CD4-positive, alpha-beta T cell treated with Interferon gamma for 1 hour (primary cell): ENCODE results near the gene GNA14.
"Not testable (repeated sequence)": the region's sequence is repeated elsewhere in the genome, so short reads cannot be mapped to it uniquely, and the experiment has no call there.

ENCODE experiments used
- DNase-seq: peaks from one replicate; pipeline ENCODE4 v3.0.0-alpha.2; 2020

GNA14 gene

GRCh38 chr9:77486463-77486862 lies 161.7 kb downstream of the GNA14 start:
- DNase-seq: no peak

GRCh38 chr9:77475641-77476473 lies 172.3 kb downstream of the GNA14 start:
- peak; percentile 15 for DNase-seq

DNA sequence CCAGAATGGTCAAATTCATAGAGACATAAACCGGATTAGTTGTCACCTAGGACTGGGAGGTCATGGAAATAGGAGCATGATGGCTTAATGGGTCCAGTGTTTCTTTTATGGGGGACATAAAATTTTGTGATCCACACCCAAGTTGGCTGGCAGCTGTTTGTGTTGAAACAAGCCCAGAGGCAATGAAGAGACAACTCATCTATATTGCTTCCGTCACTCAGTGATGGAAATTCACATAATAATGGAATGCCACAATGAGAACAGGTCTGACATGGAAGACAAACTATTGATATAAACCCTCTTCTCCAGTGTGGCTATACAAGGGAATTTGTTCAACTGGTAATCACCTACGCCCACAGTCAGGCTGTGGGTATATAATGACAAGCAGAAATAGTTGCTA lies 173.2 kb downstream of the GNA14 start:
- DNase-seq: no peak

DNA sequence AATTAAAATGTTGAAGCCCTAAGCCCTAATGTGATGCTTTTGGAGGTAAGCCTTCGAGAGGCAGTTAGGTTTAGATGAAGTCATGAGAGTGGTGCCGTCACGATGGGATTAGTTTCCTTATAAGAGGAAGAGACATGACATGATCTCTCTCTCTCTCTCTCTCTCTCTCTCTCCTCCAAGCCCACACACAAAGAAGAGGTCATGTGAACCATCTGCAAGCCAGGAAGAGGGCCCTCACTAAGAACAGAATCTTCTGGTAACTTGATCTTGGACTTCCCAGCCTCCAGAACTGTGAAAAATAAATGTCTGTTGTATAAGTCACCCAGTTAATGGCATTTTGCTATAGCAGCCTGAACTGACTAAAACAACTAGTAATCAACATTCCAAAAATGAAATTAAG lies 175.5 kb downstream of the GNA14 start:
- DNase-seq: no peak

- no peak for DNase-seq
Observed at GRCh38 chr9:77471572-77471971, 176.6 kb downstream of the GNA14 start.

GRCh38 chr9:77469515-77470231 lies 178.4 kb downstream of the GNA14 start:
- DNase-seq: no peak

GRCh38 chr9:77464661-77465060 lies 183.5 kb downstream of the GNA14 start:
- no peak for DNase-seq

DNA sequence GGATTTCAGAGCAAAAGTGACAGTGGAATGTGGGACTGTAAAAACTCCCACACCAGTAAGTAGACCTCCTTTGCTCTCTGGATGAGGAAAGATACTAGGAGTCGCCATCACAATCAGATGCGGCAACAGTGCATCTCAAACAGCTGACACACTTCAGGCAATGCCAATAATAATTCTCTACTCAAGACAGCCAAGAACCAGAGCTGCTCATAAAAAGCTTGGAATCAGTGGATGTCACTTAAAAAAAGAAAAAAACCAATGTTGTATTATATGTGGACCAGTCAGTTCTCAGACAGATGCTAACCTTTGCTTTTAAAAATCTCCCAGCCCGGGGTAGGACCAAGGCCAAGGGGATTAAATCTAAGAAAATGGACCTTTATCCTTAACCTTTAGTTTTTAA lies 185.0 kb downstream of the GNA14 start:
- no peak for DNase-seq

GRCh38 chr9:77462066-77462465 lies 186.1 kb downstream of the GNA14 start:
- no peak for DNase-seq

DNA sequence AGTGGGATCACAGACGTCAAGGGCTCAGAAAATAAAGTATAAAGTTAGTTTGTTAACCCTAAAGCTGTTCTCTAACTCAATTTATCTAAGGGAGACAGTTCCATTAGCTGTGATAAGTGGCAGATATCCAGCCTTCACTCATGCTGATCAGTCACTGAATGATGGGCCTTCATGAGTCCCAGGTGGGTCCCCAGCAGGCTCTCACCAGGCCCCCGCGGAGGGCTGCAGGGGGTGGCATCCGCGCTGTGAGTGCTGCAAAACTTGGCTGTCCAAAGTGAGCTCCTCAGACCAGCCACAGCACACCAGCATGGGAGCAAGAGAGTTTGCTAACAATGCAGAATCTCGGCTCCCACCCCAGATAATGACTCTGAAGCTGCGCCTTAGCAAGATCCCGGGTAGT lies 187.2 kb downstream of the GNA14 start:
- no peak for DNase-seq

DNA sequence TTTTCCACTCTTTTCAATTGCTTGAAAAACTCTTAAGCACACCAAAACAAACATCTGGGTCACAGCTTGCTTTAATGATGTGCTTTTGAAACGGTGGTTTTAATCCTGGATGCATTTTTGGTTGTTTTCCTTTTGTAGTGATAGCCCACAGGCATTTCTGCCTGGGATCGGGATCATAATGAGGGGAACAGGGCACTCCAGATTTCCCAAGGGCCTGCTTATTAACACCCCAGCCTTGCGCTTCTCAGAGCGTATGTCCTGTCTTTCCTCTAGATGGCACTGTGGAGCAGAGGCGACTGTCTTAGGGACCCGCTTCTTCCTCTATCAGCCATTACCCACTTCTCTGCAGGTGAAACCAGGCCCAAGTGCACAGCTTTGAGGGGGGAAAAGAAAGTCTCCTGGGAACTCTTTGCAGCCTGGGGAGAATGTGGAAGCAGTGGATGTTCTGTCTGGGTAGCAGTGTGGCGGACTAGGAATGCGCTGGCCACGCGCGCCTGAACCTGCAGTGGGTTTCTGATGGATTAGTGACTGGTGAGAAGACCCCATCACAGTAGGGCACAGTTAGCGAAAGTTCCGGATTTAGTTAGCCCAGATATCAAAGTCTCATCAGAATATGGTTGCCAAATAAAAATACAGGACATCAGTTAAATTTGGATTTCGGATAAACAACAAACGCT lies 190.1 kb downstream of the GNA14 start:
- peak; percentile 55 for DNase-seq

DNA sequence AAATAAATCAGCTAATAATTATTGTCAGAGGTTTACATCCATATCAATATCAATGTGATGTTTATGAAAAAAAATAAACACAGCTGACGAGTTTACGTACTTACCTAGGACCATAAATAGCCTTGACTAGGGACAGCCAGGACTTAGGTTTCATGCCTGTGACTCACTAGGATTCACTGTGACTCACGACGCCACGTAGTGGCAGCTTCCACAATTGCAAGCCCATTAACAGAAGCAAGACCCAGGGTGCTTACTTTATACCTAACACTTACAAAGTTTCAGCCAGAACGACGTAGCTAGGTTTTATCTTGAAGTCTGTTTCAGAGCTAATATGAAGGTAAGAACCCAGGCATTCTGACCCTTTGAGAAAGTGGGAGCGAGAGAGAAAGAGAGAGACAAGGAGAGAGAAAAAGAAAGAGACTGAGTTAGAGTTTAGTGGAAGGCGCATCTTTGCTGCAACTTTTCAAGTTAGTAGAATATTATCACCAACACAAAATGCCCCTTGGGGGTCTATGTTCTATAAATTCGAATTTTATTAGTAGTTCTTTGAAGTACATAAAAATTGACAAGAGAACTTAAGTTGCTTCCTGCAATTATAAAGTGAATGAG lies 191.2 kb downstream of the GNA14 start:
- peak; percentile 74 for DNase-seq

GRCh38 chr9:77455312-77455927 lies 192.7 kb downstream of the GNA14 start:
- DNase-seq: peak; percentile 12

GRCh38 chr9:77454663-77455062 lies 193.5 kb downstream of the GNA14 start:
- no peak for DNase-seq

DNA sequence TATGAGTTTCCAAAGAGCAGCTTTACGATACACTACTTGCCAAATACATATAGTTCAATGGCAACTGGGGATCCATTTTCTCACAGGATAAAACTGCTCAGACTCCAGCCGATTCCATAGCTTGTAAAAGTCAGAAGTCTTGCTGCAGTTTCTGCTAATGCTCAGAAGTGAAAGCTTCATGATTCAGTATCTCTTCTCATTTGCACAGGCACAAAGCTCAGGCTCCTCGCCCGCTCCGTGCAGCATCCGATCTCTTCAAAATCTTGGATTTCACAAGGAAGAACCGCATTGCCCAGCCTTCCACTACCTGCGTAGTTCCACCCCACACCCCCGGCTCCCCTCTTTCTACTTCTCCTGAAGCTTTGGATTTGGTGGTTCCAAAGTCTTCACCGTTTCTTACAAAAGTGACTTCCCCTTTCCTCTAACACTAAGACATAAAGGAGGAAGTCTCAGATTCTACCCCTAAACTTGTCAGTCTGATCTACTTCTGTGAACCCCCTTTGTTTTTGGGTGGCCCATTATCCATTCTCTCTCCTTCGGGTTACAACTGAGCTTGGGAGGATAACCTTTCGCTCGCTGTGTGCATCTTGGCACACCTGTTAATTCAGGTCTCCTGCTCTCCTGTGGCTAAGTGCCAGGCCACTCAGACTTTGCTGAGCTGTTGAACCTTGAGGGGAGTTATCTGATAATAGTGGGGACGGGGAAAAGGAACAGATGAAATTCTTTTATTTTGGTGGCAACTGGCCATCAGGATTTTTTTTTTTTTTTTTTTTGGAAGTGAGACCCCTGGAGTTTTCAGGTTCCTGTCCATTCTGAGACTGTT lies 194.1 kb downstream of the GNA14 start:
- DNase-seq: no peak

DNA sequence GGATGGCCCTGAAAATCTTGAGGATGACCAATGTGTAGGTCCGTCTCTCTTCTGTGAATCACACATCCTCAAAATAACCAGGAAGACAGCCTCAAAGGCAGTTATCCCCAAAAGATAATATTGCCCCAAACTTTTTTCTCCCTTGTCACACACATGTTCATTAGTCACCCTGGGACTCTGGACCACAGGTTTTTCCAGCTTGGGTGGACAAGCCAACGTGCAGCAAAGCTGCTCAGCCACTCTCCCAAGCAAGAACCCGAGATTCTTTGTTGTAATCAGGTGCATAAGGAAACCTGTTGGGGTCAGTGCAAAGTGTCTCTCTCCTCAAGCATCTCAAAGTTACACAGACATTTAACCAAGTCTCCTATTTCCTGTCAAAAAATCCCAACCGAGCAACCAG lies 196.6 kb downstream of the GNA14 start:
- no peak for DNase-seq

- DNase-seq: no peak
Observed at GRCh38 chr9:77450085-77450475, 198.0 kb downstream of the GNA14 start.

DNA sequence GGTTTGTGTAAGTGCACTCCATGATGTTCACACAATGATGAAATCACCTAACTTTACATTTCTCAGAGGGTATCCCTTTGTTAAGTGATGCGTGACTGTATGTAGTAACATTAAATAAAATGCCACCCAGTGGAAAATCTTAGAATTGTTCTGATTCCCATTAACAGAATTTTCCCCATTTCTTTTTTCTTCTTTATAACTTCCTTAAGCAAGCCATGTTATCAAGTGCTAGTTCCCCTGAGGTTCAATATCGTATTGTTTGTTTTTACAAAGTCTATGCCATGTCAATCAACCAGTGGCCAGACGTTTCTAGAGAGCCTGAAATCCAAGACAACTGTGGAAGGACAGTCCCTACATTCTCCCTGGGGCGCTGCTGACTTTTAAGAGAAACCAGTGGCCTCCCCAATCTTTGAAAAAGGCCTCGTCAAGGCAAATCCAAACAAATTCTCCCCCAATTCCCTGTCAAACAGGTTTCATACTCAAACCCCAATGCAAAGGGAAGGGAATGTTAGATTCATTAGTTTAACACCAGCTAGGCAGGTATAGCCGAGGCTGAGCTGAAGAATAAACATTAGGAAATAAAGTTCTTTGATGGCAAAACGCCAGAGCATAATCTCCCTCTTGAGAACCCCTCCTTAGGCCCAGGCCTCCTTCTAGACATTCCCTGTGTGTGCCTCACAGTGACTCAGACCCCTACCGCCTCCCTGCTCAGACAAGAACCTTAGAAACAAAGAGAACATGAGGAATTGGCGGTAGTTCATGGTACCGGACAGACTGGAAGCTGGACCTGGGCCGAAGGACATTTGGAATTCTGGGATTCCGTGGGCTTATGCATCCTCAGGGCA lies 198.7 kb downstream of the GNA14 start:
- DNase-seq: no peak

GRCh38 chr9:77447646-77448045 lies 200.5 kb downstream of the GNA14 start:
- DNase-seq: no peak

GRCh38 chr9:77442436-77442835 lies 205.7 kb downstream of the GNA14 start:
- no peak for DNase-seq

DNA sequence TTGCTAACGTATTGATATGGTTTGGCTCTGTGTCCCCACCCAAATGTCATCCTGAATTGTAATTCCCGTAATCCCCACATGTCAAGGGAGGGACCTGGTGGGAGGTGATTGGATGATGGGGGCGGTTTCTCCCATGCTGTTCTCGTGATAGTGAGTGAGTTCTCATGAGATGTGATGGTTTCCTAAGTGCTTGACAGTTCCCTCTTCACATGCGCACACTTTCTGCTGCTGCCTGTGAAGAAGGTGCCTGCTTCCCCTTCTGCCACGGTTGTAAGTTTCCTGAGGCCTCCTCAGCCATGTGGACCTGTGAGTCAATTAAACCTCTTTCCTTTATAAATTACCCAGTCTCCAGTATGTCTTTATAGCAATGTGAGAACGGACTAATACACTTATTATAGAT lies 207.0 kb downstream of the GNA14 start:
- not testable (repeated sequence) for DNase-seq
